ENCODE data around the gene ETS1.

- TF ChIP-seq CTCF (conservative IDR thresholded peaks at IDR 0.05; ENCODE audit: low read depth in 2 of 2) (no peak), EZH2 (IDR thresholded peaks at IDR 0.05; ENCODE audit: low read depth, unreplicated experiment) (no peak), POLR2AphosphoS5 (IDR thresholded peaks at IDR 0.05; ENCODE audit: low read depth) (no peak), CREB1 (CRISPR knock-in tag; IDR thresholded peaks at IDR 0.05; ENCODE audit: low read depth) (no peak), ZNF114 (CRISPR knock-in tag; IDR thresholded peaks at IDR 0.05) (no peak), REST (IDR thresholded peaks at IDR 0.05; ENCODE audit: unreplicated experiment) (no peak)
Observed at GRCh38 chr11:128559496-128560103, 27.8 kb downstream of the ETS1 start.
